H1 (cell line): Measurements from ENCODE around the gene KREMEN1. TPM values are rescaled to one million over a fixed set of nuclear protein-coding genes. Genes with fewer than 3 reads are reported as not detected.

Experiments
- CTCF ChIA-PET: fragments of 300-600 bp; sonication (Branson Sonifier 250); formaldehyde crosslinking; loops from one replicate; lab custom pipeline; 2021; ENCODE audit not compliant: partially characterized antibody; lab: Charles Lee
- POLR2A ChIA-PET: fragments of 300-600 bp; sonication (Branson Sonifier 250); formaldehyde crosslinking; loops from one replicate; lab custom pipeline; 2021; ENCODE audit warnings: inconsistent platforms; ENCODE audit not compliant: partially characterized antibody; lab: Charles Lee
- DNase-seq, 2 experiments: peaks; one replicate each; pipeline versions ENCODE4 v3.0.0 to v3.0.0-alpha.2; 2010 to 2022; ENCODE audit warnings: low spot score in 2 of 2, low read depth in 1 of 2, mixed read lengths in 1 of 2
- FAIRE-seq: peaks from 2 replicates; lab custom pipeline; 2011; peaks lifted over from hg19 to GRCh38; lab: Jason Lieb, UNC
- H2AFZ ChIP-seq: 2 replicates; pipeline ENCODE4 v1.8.1; 2012; ENCODE audit warnings: low read length, inconsistent platforms
- H2AK5ac ChIP-seq: 2 replicates; pipeline ENCODE4 v1.6.1; 2013; ENCODE audit warnings: low read depth, low read length
- H2BK120ac ChIP-seq: replicated peaks from 2 replicates; pipeline ENCODE3; 2013; ENCODE audit warnings: low read depth, low read length, inconsistent platforms
- H2BK12ac ChIP-seq: 2 replicates; pipeline ENCODE4 v1.6.1; 2013; ENCODE audit warnings: low read depth, low read length
- H2BK15ac ChIP-seq: 2 replicates; pipeline ENCODE4 v1.6.1; 2013; ENCODE audit warnings: low read length
- H2BK20ac ChIP-seq: 2 replicates; pipeline ENCODE4 v1.6.1; 2013; ENCODE audit warnings: low read length
- H2BK5ac ChIP-seq: 2 replicates; pipeline ENCODE4 v1.6.1; 2013; ENCODE audit warnings: low read depth, low read length
- H3K14ac ChIP-seq: 2 replicates; pipeline ENCODE4 v1.6.1; 2013; ENCODE audit warnings: inconsistent platforms; ENCODE audit not compliant: insufficient read length
- H3K18ac ChIP-seq: 2 replicates; pipeline ENCODE4 v1.6.1; 2013; ENCODE audit warnings: low read length; ENCODE audit errors: extremely low read depth
- H3K23ac ChIP-seq: 2 replicates; pipeline ENCODE4 v1.6.1; 2013; ENCODE audit warnings: inconsistent platforms; ENCODE audit not compliant: insufficient read length
- H3K23me2 ChIP-seq: 2 replicates; pipeline ENCODE4 v1.6.1; 2013; ENCODE audit warnings: low read depth, low read length
- H3K27ac ChIP-seq: 2 replicates; pipeline ENCODE4 v1.6.1; 2011; ENCODE audit warnings: low read depth, low read length, inconsistent platforms
- H3K27me3 ChIP-seq, 4 experiments: replicated peaks in 1 of 4; 1 replicate in 1 of 4; 2 replicates in 3 of 4; pipeline versions ENCODE4 v1.6.1 to v1.8.1; 2011 to 2013; ENCODE audit warnings: low read length in 3 of 4, mild to moderate bottlenecking in 3 of 4, inconsistent platforms in 2 of 4, mixed read lengths in 2 of 4, moderate library complexity in 1 of 4; ENCODE audit not compliant: control insufficient read depth in 3 of 4, insufficient read depth in 3 of 4; ENCODE audit errors: extremely low read depth in 1 of 4
- H3K36me3 ChIP-seq, 4 experiments: 2 replicates each; pipeline versions ENCODE4 v1.6.1 to v1.8.1; 2011 to 2013; ENCODE audit warnings: mild to moderate bottlenecking in 4 of 4, low read length in 3 of 4, moderate library complexity in 2 of 4, control low read depth in 1 of 4, inconsistent platforms in 1 of 4; ENCODE audit not compliant: insufficient read depth in 4 of 4, control insufficient read depth in 2 of 4
- H3K4ac ChIP-seq: replicated peaks from 2 replicates; pipeline ENCODE3; 2013; ENCODE audit warnings: low read length, low read depth, mixed read lengths, inconsistent platforms; ENCODE audit not compliant: insufficient read length
- H3K4me1 ChIP-seq, 4 experiments: replicated peaks in 1 of 4; 1 replicate in 1 of 4; 2 replicates in 3 of 4; pipeline versions ENCODE4 v1.6.1 to v1.8.1; 2011 to 2013; ENCODE audit warnings: low read length in 3 of 4, inconsistent platforms in 2 of 4, mixed read lengths in 1 of 4; ENCODE audit not compliant: insufficient read depth in 4 of 4, control insufficient read depth in 3 of 4
- H3K4me2 ChIP-seq, 2 experiments: 2 replicates each; pipeline versions ENCODE4 v1.6.1 to v1.8.1; 2011 to 2013; ENCODE audit warnings: low read depth in 2 of 2, low read length in 2 of 2, control low read depth in 1 of 2, inconsistent platforms in 1 of 2, mild to moderate bottlenecking in 1 of 2; ENCODE audit not compliant: insufficient read depth in 1 of 2
- H3K4me3 ChIP-seq, 4 experiments: fragments of 200-600, 300-600 bp in 1 of 4; sonication (generic), shearing (Covaris generic), sonication (Bioruptor Twin) in 1 of 4; 2 replicates each; pipeline versions ENCODE4 v1.5.1 to v1.8.1; 2011 to 2016; ENCODE audit warnings: low read length in 4 of 4, low read depth in 3 of 4, control low read depth in 2 of 4, inconsistent platforms in 2 of 4, mild to moderate bottlenecking in 2 of 4, mixed read lengths in 1 of 4, moderate library complexity in 1 of 4; ENCODE audit not compliant: insufficient read depth in 2 of 4; ENCODE audit errors: extremely low read depth in 1 of 4
- H3K56ac ChIP-seq: replicated peaks from 2 replicates; pipeline ENCODE3; 2013; ENCODE audit warnings: low read depth, mild to moderate bottlenecking, mixed read lengths, low read length, inconsistent platforms; ENCODE audit not compliant: insufficient read length
- H3K79me1 ChIP-seq: 2 replicates; pipeline ENCODE4 v1.6.1; 2013; ENCODE audit warnings: low read depth, low read length, control low read depth
- H3K79me2 ChIP-seq, 2 experiments: 2 replicates each; pipeline versions ENCODE4 v1.6.1 to v1.8.1; 2012 to 2013; ENCODE audit warnings: low read length in 2 of 2, mild to moderate bottlenecking in 2 of 2, inconsistent platforms in 1 of 2; ENCODE audit not compliant: insufficient read depth in 2 of 2, control insufficient read depth in 1 of 2
- H3K9ac ChIP-seq, 4 experiments: replicated peaks in 1 of 4; 1 replicate in 1 of 4; 2 replicates in 3 of 4; pipeline versions ENCODE4 v1.6.1 to v1.8.1; 2011 to 2013; ENCODE audit warnings: low read depth in 3 of 4, low read length in 3 of 4, control low read depth in 2 of 4, mild to moderate bottlenecking in 2 of 4, moderate library complexity in 2 of 4, inconsistent platforms in 1 of 4; ENCODE audit errors: extremely low read depth in 1 of 4
- H3K9me3 ChIP-seq, 2 experiments: 2 replicates each; pipeline versions ENCODE4 v1.6.1 to v1.8.1; 2012 to 2013; ENCODE audit warnings: mild to moderate bottlenecking in 2 of 2, moderate library complexity in 2 of 2, control low read depth in 1 of 2, inconsistent platforms in 1 of 2, low read depth in 1 of 2, low read length in 1 of 2, mixed read lengths in 1 of 2; ENCODE audit not compliant: insufficient read depth in 2 of 2
- H4K20me1 ChIP-seq, 2 experiments: replicated peaks in 1 of 2; 2 replicates each; pipeline versions ENCODE3 to v1.8.1; 2011 to 2013; ENCODE audit warnings: inconsistent platforms in 2 of 2, low read length in 2 of 2, mild to moderate bottlenecking in 1 of 2; ENCODE audit not compliant: insufficient read depth in 2 of 2, control insufficient read depth in 1 of 2
- H4K5ac ChIP-seq: 2 replicates; pipeline ENCODE4 v1.6.1; 2013; ENCODE audit warnings: low read length, low read depth, mixed read lengths, inconsistent platforms; ENCODE audit not compliant: insufficient read length
- H4K8ac ChIP-seq: 2 replicates; pipeline ENCODE4 v1.8.0; 2013; ENCODE audit warnings: mild to moderate bottlenecking, moderate library complexity, low read length, inconsistent platforms; ENCODE audit not compliant: insufficient read depth; ENCODE audit errors: extremely low read depth
- H4K91ac ChIP-seq: replicated peaks from 2 replicates; pipeline ENCODE3; 2013; ENCODE audit warnings: low read length, mixed read lengths, inconsistent platforms; ENCODE audit not compliant: insufficient read length
- RXRA ChIP-seq: IDR thresholded peaks from 2 replicates; pipeline ENCODE4 v1.6.1; 2011; ENCODE audit warnings: low read depth, mild to moderate bottlenecking, low read length, moderate library complexity; ENCODE audit not compliant: insufficient read depth
- WGBS, 2 experiments: shearing (Covaris generic) in 1 of 2; methylation state at CpG; one replicate each; pipeline versions ENCODE4 v1.1.6 to v1.1.7; 2013 to 2015; ENCODE audit warnings: low lambda C conversion rate in 2 of 2, mixed read lengths in 2 of 2, inconsistent platforms in 1 of 2, low coverage in 1 of 2, missing lambda C conversion rate in 1 of 2; ENCODE audit not compliant: insufficient replicate concordance in 2 of 2, insufficient coverage in 1 of 2, insufficient read length in 1 of 2; ENCODE audit errors: extremely low coverage in 1 of 2, missing lambda C conversion rate in 1 of 2; 5-methylcytosine and 5-hydroxymethylcytosine counted together
- polyA plus RNA-seq, 7 experiments: library from polyadenylated mRNA; depleted of rRNA in 3 of 7; stranded (reverse) in 5 of 7; unstranded in 2 of 7; fragments of >200 nt in 5 of 7; fragments of 200-250 nt in 2 of 7; gene quantifications; 1 replicate in 5 of 7; 2 replicates in 1 of 7; 4 replicates in 1 of 7; pipeline versions ENCODE4 v1.2.1 to v1.2.3, GENCODE V29; 2011 to 2013; ENCODE audit warnings: missing spikeins in 2 of 7, mixed read lengths in 2 of 7
- total RNA-seq: library from RNA; stranded (reverse); fragmentation: NEBNext Ultra II Directional; extraction: Animal tissue kit (Norgen Biotek cat#: 25700); gene quantifications from 2 replicates; pipeline ENCODE4 v1.2.1, GENCODE V29; 2021

KREMEN1 gene
- total and polyA plus RNA-seq, 2 of the 8 experiments (the other 6 are each of a cell fraction or from before 2014, with no cell fraction given), result 2.1 to 3.2 TPM

- Histone ChIP-seq H3K9me3 (no peaks in the 10 kb centered on the region), H3K9ac (no peak overlapping the region), H4K91ac (no peak overlapping the region), H2BK15ac (no peak overlapping the region), H3K4ac (no peak overlapping the region), H3K56ac (no peak overlapping the region), H2AK5ac (no peak overlapping the region), H3K79me1 (no peaks in the 10 kb centered on the region), H2BK5ac (no peak overlapping the region), H4K5ac (no peak overlapping the region), H3K23me2 (no peaks in the 10 kb centered on the region), H2BK12ac (no peak overlapping the region), H3K4me2 (no peak overlapping the region), H2BK20ac (no peak overlapping the region), H3K4me1 (peaks cover 7 to 20% (median 10%) of the 10 kb centered on the region in 4 experiments; a peak in 6 of 7 replicates), H2BK120ac (no peak overlapping the region), H3K27ac (no peak overlapping the region), H4K8ac (no peak overlapping the region), H3K36me3 (no peaks in the 10 kb centered on the region; a peak in 1 of 8 replicates), H3K79me2 (no peaks in the 10 kb centered on the region), H3K27me3 (no peaks in the 10 kb centered on the region), H4K20me1 (no peaks in the 10 kb centered on the region), H2AFZ (no peak overlapping the region), H3K4me3 (no peak overlapping the region), H3K23ac (no peak overlapping the region), H3K14ac (no peak overlapping the region), H3K18ac (no peak overlapping the region)
- WGBS, 2 experiments, result 76% methylated on average over 1 of the region's 1 CpG; no CpG with 5 or more reads in 1 of the 2 experiments
- POLR2A ChIA-PET, result interaction anchor here (1.0 to 1.8 kb wide), 3 partner anchors 38 to 111 kb away, joined by 3 to 5 read pairs (median 3); no protein-coding TSS in a partner anchor
- FAIRE-seq (no peak), DNase-seq (no peak)
- CTCF ChIA-PET, result interaction anchor here (0.5 to 9.4 kb wide), 15 partner anchors 10 to 192 kb away, joined by 3 to 79 read pairs (median 3); no protein-coding TSS in a partner anchor
- TF ChIP-seq RXRA, result no peak
Observed at GRCh38 chr22:29155966-29156365, 83.1 kb downstream of the KREMEN1 start.
